Muscle of leg (tissue), 11 donors: ENCODE data around the gene DCP2. TPM values are rescaled to one million over a fixed set of nuclear protein-coding genes. Genes with fewer than 3 reads are reported as not detected.

Experiments used
- DNase-seq: peaks from one replicate; pipeline ENCODE4 v3.0.0; 2013
- H3K27ac ChIP-seq: one replicate; pipeline ENCODE4 v1.5.1; 2013; ENCODE audit warnings: mild to moderate bottlenecking, low read length, control low read depth
- H3K27me3 ChIP-seq: one replicate; pipeline ENCODE4 v1.6.1; 2013; ENCODE audit warnings: low read length; ENCODE audit not compliant: control insufficient read depth, insufficient read depth
- H3K36me3 ChIP-seq: one replicate; pipeline ENCODE4 v1.6.1; 2013; ENCODE audit warnings: low read length; ENCODE audit not compliant: control insufficient read depth, insufficient read depth
- H3K4me1 ChIP-seq: one replicate; pipeline ENCODE4 v1.6.1; 2013; ENCODE audit warnings: low read length; ENCODE audit not compliant: control insufficient read depth, insufficient read depth
- H3K4me3 ChIP-seq: one replicate; pipeline ENCODE4 v1.5.1; 2013; ENCODE audit warnings: low read length, control low read depth
- H3K9me3 ChIP-seq: replicated peaks from 2 replicates; pipeline ENCODE4 v1.6.1; 2013; ENCODE audit warnings: low read depth, low read length; ENCODE audit not compliant: control insufficient read depth
- WGBS: methylation state at CpG from one replicate; pipeline ENCODE4 v1.1.5; 2013; ENCODE audit warnings: missing lambda C conversion rate; ENCODE audit not compliant: insufficient coverage; 5-methylcytosine and 5-hydroxymethylcytosine counted together
- polyA plus RNA-seq, 8 donors: library from polyadenylated mRNA; unstranded; fragments of 120-200 nt; gene quantifications; one replicate each; pipeline versions ENCODE4 v1.2.1 to v1.2.3, GENCODE V29; 2013; ENCODE audit warnings: inconsistent platforms in 1 of 8, low replicate concordance in 1 of 8; ENCODE audit not compliant: insufficient read length in 8 of 8, insufficient read depth in 1 of 8
- total RNA-seq: library from RNA; stranded (reverse); fragments of 120-200 nt; gene quantifications from one replicate; pipeline ENCODE4 v1.2.4, GENCODE V29; 2013

DCP2 gene
- total and polyA plus RNA-seq, 9 donors: 13.8 to 43.0 (median 20.8) TPM

- Histone ChIP-seq H3K9me3 (no peaks in the 10 kb centered on the region), H3K27ac (no peak overlapping the region), H3K27me3 (no peaks in the 10 kb centered on the region), H3K4me3 (no peak overlapping the region), H3K4me1 (peaks cover 20% of the 10 kb centered on the region), H3K36me3 (peaks cover 37% of the 10 kb centered on the region)
- WGBS: 71% methylated on average over 4 of the region's 9 CpGs
- DNase-seq: no peak
These were observed 77.0 kb downstream of the DCP2 start for GRCh38 chr5:113053511-113053995.

- Histone ChIP-seq H3K4me3 (no peak overlapping the region), H3K36me3 (peaks cover 25% of the 10 kb centered on the region), H3K4me1 (peaks cover 25% of the 10 kb centered on the region), H3K27ac (no peak overlapping the region), H3K27me3 (no peaks in the 10 kb centered on the region), H3K9me3 (no peaks in the 10 kb centered on the region)
- DNase-seq: no peak
- WGBS: 97% methylated on average over 11 of the region's 11 CpGs
These were observed 78.3 kb downstream of the DCP2 start for GRCh38 chr5:113054899-113055298.

GRCh38 chr5:113056988-113057387 lies 80.4 kb downstream of the DCP2 start:
- H3K36me3 ChIP-seq: peaks cover 21% of the 10 kb centered on the region
- no peak overlapping the region for H3K4me3 ChIP-seq
- peaks cover 17% of the 10 kb centered on the region for H3K4me1 ChIP-seq
- WGBS: 63% methylated on average over 5 of the region's 5 CpGs
- H3K9me3 ChIP-seq: no peaks in the 10 kb centered on the region
- no peak for DNase-seq
- no peaks in the 10 kb centered on the region for H3K27me3 ChIP-seq
- no peak overlapping the region for H3K27ac ChIP-seq

GRCh38 chr5:113057557-113057984 lies 81.0 kb downstream of the DCP2 start:
- WGBS: 73% methylated on average over 7 of the region's 14 CpGs
- Histone ChIP-seq H3K9me3 (no peaks in the 10 kb centered on the region), H3K4me3 (no peak overlapping the region), H3K36me3 (peaks cover 20% of the 10 kb centered on the region), H3K4me1 (peaks cover 17% of the 10 kb centered on the region), H3K27me3 (no peaks in the 10 kb centered on the region), H3K27ac (no peak overlapping the region)
- DNase-seq: no peak

- Histone ChIP-seq H3K9me3 (no peaks in the 10 kb centered on the region), H3K36me3 (peaks cover 15% of the 10 kb centered on the region), H3K4me3 (no peak overlapping the region), H3K27ac (no peak overlapping the region), H3K27me3 (no peaks in the 10 kb centered on the region), H3K4me1 (peaks cover 20% of the 10 kb centered on the region)
- WGBS: 90% methylated on average over 2 of the region's 5 CpGs
- DNase-seq: no peak
These were observed 81.7 kb downstream of the DCP2 start for GRCh38 chr5:113058269-113058668.

- H3K27me3 ChIP-seq: no peaks in the 10 kb centered on the region
- H3K9me3 ChIP-seq: no peaks in the 10 kb centered on the region
- peak overlapping the region; percentile 74 for H3K27ac ChIP-seq
- no peak overlapping the region for H3K4me3 ChIP-seq
- no peak for DNase-seq
- no CpG with 5 or more reads among the region's 6 CpGs for WGBS
- H3K4me1 ChIP-seq: peaks cover 25% of the 10 kb centered on the region
- peaks cover 15% of the 10 kb centered on the region for H3K36me3 ChIP-seq
These were observed 82.2 kb downstream of the DCP2 start for GRCh38 chr5:113058706-113059226.

GRCh38 chr5:113059232-113060040 lies 82.8 kb downstream of the DCP2 start:
- Histone ChIP-seq H3K36me3 (peaks cover 14% of the 10 kb centered on the region), H3K9me3 (no peaks in the 10 kb centered on the region), H3K27ac (peak overlapping the region; percentile 74), H3K4me3 (no peak overlapping the region), H3K4me1 (peaks cover 32% of the 10 kb centered on the region), H3K27me3 (no peaks in the 10 kb centered on the region)
- 33% methylated on average over 11 of the region's 19 CpGs for WGBS
- peak; percentile 80 for DNase-seq

GRCh38 chr5:113060408-113061025 lies 83.9 kb downstream of the DCP2 start:
- peaks cover 39% of the 10 kb centered on the region for H3K4me1 ChIP-seq
- H3K4me3 ChIP-seq: no peak overlapping the region
- 97% methylated on average over 4 of the region's 4 CpGs for whole genome bisulfite sequencing
- peaks cover 8% of the 10 kb centered on the region for H3K36me3 ChIP-seq
- H3K27me3 ChIP-seq: no peaks in the 10 kb centered on the region
- no peak for DNase-seq
- H3K9me3 ChIP-seq: no peaks in the 10 kb centered on the region
- no peak overlapping the region for H3K27ac ChIP-seq

GRCh38 chr5:113061846-113062780 lies 85.5 kb downstream of the DCP2 start:
- DNase-seq: peak; percentile 59
- no peaks in the 10 kb centered on the region for H3K27me3 ChIP-seq
- H3K9me3 ChIP-seq: no peaks in the 10 kb centered on the region
- 52% methylated on average over 3 of the region's 5 CpGs for WGBS
- H3K4me1 ChIP-seq: peaks cover 39% of the 10 kb centered on the region
- H3K27ac ChIP-seq: peak overlapping the region; percentile 29
- H3K4me3 ChIP-seq: no peak overlapping the region
- H3K36me3 ChIP-seq: peaks cover 13% of the 10 kb centered on the region
